Right lobe of liver (tissue), 6 donors: Measurements from ENCODE around the gene BTBD1. TPM values are rescaled to one million over a fixed set of nuclear protein-coding genes. Genes with fewer than 3 reads are reported as not detected.

ENCODE experiments used
- ATAC-seq, 4 donors: fragments of 200-7000 bp; cut with Tn5 transposase; one replicate each; pipeline ENCODE4 v1.9.1; 2020; ENCODE audit warnings: mild to moderate bottlenecking in 4 of 4, moderate library complexity in 4 of 4
- DNase-seq, 3 donors: peaks; one replicate each; pipeline ENCODE4 v3.0.0-alpha.2; 2020
- H3K27ac ChIP-seq, 3 donors: fragments of 200-600 bp; one replicate each; pipeline ENCODE4 v1.8.0; 2022
- H3K27me3 ChIP-seq, 2 donors: fragments of 200-600 bp; one replicate each; pipeline ENCODE4 v1.8.0; 2022
- H3K36me3 ChIP-seq, 4 donors: fragments of 200-600 bp; sonication (generic) in 1 of 4; one replicate each; pipeline versions ENCODE4 v1.5.1 to v1.8.0; 2017 to 2022; ENCODE audit warnings: control low read depth in 1 of 4
- H3K4me1 ChIP-seq, 4 donors: fragments of 200-600 bp; sonication (generic) in 1 of 4; one replicate each; pipeline versions ENCODE4 v1.5.1 to v1.8.0; 2017 to 2022; ENCODE audit warnings: control low read depth in 1 of 4
- H3K4me3 ChIP-seq, 3 donors: fragments of 200-600 bp; one replicate each; pipeline ENCODE4 v1.8.0; 2022
- H3K9me3 ChIP-seq, 4 donors: fragments of 200-600 bp; sonication (generic) in 1 of 4; one replicate each; pipeline versions ENCODE4 v1.5.1 to v1.8.0; 2017 to 2022; ENCODE audit warnings: control low read depth in 1 of 4
- CTCF ChIP-seq, 4 donors: fragments of 200-600 bp in 3 of 4; fragments of 450-650 bp in 1 of 4; IDR thresholded peaks; one replicate each; pipeline versions ENCODE4 v1.5.1 to v1.8.0; 2016 to 2022; ENCODE audit warnings: antibody characterized with exemption in 4 of 4, mild to moderate bottlenecking in 2 of 4
- POLR2A ChIP-seq: fragments of 450-650 bp; IDR thresholded peaks from one replicate; pipeline ENCODE4 v1.6.1; 2017; ENCODE audit warnings: antibody characterized with exemption, mild to moderate bottlenecking
- WGBS: methylation state at CpG from one replicate; pipeline ENCODE4 v1.1.6; 2018; ENCODE audit warnings: low coverage, low lambda C conversion rate; ENCODE audit not compliant: insufficient coverage; ENCODE audit errors: missing lambda C conversion rate; 5-methylcytosine and 5-hydroxymethylcytosine counted together
- intact Hi-C, 2 donors: fragments of 100-400 bp; cut with DNase I; formaldehyde crosslinking; loops; one replicate each; pipeline versions ENCODE4 v1.11.2 to v1.14.1; 2022
- total RNA-seq, 6 experiments: library from RNA; depleted of rRNA in 2 of 6; stranded (reverse); fragments of >200 nt in 2 of 6; fragmentation: NEBNext Ultra II Directional in 3 of 6; extraction: Animal tissue kit (Norgen Biotek cat#: 25700) in 3 of 6; gene quantifications; one replicate each; pipeline versions ENCODE4 v1.1.0 to v1.2.4, GENCODE V29; 2016 to 2023
- donor health status: DM: no; HTN: yes; CAD: no.
- donor health status: DM: no; HTN: no; CAD: no.
- donor health status: DM: no; HTN: no; CAD: no.
- donor health status: DM: no; HTN: yes; CAD: no.
- donor health status: DM: no; HTN: yes; CAD: no.

The BTBD1 gene
- total RNA-seq, 6 experiments from 2014 or later, result 15.7 to 49.9 (median 24.2) TPM

GRCh38 chr15:83105440-83105839, 38.4 kb upstream of the BTBD1 start:
- WGBS, result 20% methylated on average over 1 of the region's 1 CpG
- intact Hi-C loops, result no loop called here
- TF ChIP-seq POLR2A, result no peak
- no peak for TF ChIP-seq CTCF (IDR thresholded peaks at IDR 0.05)
- Histone ChIP-seq H3K9me3 (no peaks in the 10 kb centered on the region), H3K4me1 (peaks cover 0 to 11% (median 0%) of the 10 kb centered on the region in 4 donors), H3K27ac (no peak overlapping the region), H3K36me3 (no peaks in the 10 kb centered on the region), H3K27me3 (no peaks in the 10 kb centered on the region), H3K4me3 (no peak overlapping the region)
- DNase-seq (no peak), ATAC-seq (no peak)

GRCh38 chr15:83104141-83104540, 37.1 kb upstream of the BTBD1 start:
- TF ChIP-seq CTCF (IDR thresholded peaks at IDR 0.05) (no peak), POLR2A (no peak)
- Histone ChIP-seq H3K27ac (no peak overlapping the region), H3K27me3 (no peaks in the 10 kb centered on the region), H3K4me1 (peaks cover 0 to 11% (median 0%) of the 10 kb centered on the region in 4 donors), H3K4me3 (no peak overlapping the region), H3K9me3 (no peaks in the 10 kb centered on the region), H3K36me3 (no peaks in the 10 kb centered on the region)
- DNase-seq, result no peak
- intact Hi-C loops, result no loop called here
- no peak for ATAC-seq
- WGBS, result 54% methylated on average over 3 of the region's 4 CpGs

- 17% methylated on average over 1 of the region's 2 CpGs for WGBS
- ATAC-seq (no peak), DNase-seq (no peak)
- H3K4me3 ChIP-seq, result no peak overlapping the region
- H3K9me3 ChIP-seq, result no peaks in the 10 kb centered on the region
- H3K27me3 ChIP-seq, result no peaks in the 10 kb centered on the region
- no peak overlapping the region for H3K27ac ChIP-seq
- H3K4me1 ChIP-seq, result peaks cover 0 to 5% (median 0%) of the 10 kb centered on the region in 4 donors
- no peaks in the 10 kb centered on the region for H3K36me3 ChIP-seq
- TF ChIP-seq CTCF (IDR thresholded peaks at IDR 0.05) (no peak), POLR2A (no peak)
- intact Hi-C loops, result no loop called here
Observed at GRCh38 chr15:83102346-83102745, 35.3 kb upstream of the BTBD1 start.

GRCh38 chr15:83100097-83100646, 33.1 kb upstream of the BTBD1 start:
- H3K4me3 ChIP-seq, result no peak overlapping the region
- TF ChIP-seq POLR2A, result no peak
- TF ChIP-seq CTCF (IDR thresholded peaks at IDR 0.05), result no peak
- H3K27ac ChIP-seq, result no peak overlapping the region
- WGBS, result 33% methylated on average over 2 of the region's 2 CpGs
- intact Hi-C loops, result no loop called here
- H3K4me1 ChIP-seq, result no peaks in the 10 kb centered on the region
- no peaks in the 10 kb centered on the region for H3K9me3 ChIP-seq
- ATAC-seq (peak in 3 of 4 donors; percentile 41 to 59 (median 53)), DNase-seq (no peak)
- no peaks in the 10 kb centered on the region for H3K27me3 ChIP-seq
- no peaks in the 10 kb centered on the region for H3K36me3 ChIP-seq

- Histone ChIP-seq H3K36me3 (no peaks in the 10 kb centered on the region), H3K4me3 (no peak overlapping the region), H3K4me1 (no peaks in the 10 kb centered on the region), H3K27me3 (no peaks in the 10 kb centered on the region), H3K9me3 (no peaks in the 10 kb centered on the region), H3K27ac (no peak overlapping the region)
- DNase-seq (no peak), ATAC-seq (no peak)
- 37% methylated on average over 2 of the region's 2 CpGs for WGBS
- intact Hi-C loops, result no loop called here
- TF ChIP-seq POLR2A (no peak), CTCF (IDR thresholded peaks at IDR 0.05) (no peak)
Observed at GRCh38 chr15:83099290-83099689, 32.2 kb upstream of the BTBD1 start.
